ENCODE measurements around the gene ZCCHC14. TPM values are rescaled to one million over a fixed set of nuclear protein-coding genes. Genes with fewer than 3 reads are reported as not detected.

ZCCHC14 gene
- total and polyA plus RNA-seq, 2 of the 13 experiments (the other 11 are each of a cell fraction or from before 2014, with no cell fraction given): 12.4 to 12.5 TPM

- ChIA-PET CTCF (ENCODE audit: low intra/inter-chr PET ratio, low total read pairs) (no interaction called here), POLR2A (interaction anchor here (1.3 to 18.0 kb wide), 2 partner anchors 9 to 17 kb away, joined by 3 to 265 read pairs; partner anchors contain the start of gene FBXO31)
- H4K20me1 ChIP-seq (ENCODE audit: insufficient read depth, low read length): peaks cover 94% of the 10 kb centered on the region
- peak overlapping the region; percentile 14 for H3K27ac ChIP-seq (ENCODE audit: extremely low read length, insufficient read depth, low read length)
- WGBS (ENCODE audit: low lambda C conversion rate): 96% methylated on average over 16 of the region's 16 CpGs
- no peak overlapping the region for H2AFZ ChIP-seq (ENCODE audit: low read length)
- peaks cover 56 to 92% of the 10 kb centered on the region in 2 experiments for H3K36me3 ChIP-seq (replicated peaks in 1 of 2; ENCODE audit: control insufficient read depth in 1 of 2, insufficient read depth in 2 of 2, low read length in 2 of 2)
- H3K4me2 ChIP-seq (ENCODE audit: low read depth, low read length): no peak overlapping the region
- H3K79me2 ChIP-seq (ENCODE audit: insufficient read depth, low read length): peaks cover 96% of the 10 kb centered on the region
- H3K9ac ChIP-seq (ENCODE audit: insufficient read depth, low read depth, low read length): no peak overlapping the region
- peaks cover 61% of the 10 kb centered on the region for H3K4me1 ChIP-seq (ENCODE audit: insufficient read depth, low read length)
- H3K27me3 ChIP-seq (ENCODE audit: control insufficient read depth in 1 of 2, insufficient read depth in 2 of 2, low read length in 2 of 2): no peaks in the 10 kb centered on the region
- BruUV-seq (replicated peaks): no TSS peak
- no peak for FAIRE-seq
- peak; percentile 1; the same call in 1 of the 3 replicates for ATAC-seq
- intact Hi-C loops (cut with micrococcal nuclease; ENCODE audit: unreplicated experiment) (no loop called here), in situ Hi-C loops (cut with HindIII; ENCODE audit: extremely low pct_ligation_motif_present, low pct_unique_long_range_greater_than_20kb) (no loop called here)
- no peak for DNase-seq (ENCODE audit: low spot score)
- H3K9me3 ChIP-seq (ENCODE audit: low read length): no peaks in the 10 kb centered on the region
- H3K4me3 ChIP-seq (replicated peaks in 1 of 3; ENCODE audit: insufficient read depth in 1 of 3, low read depth in 2 of 3, low read length in 3 of 3): no peak overlapping the region
- TF ChIP-seq POLR2G (IDR thresholded peaks at IDR 0.05; ENCODE audit: low read depth, low read length): peak; percentile 10; the same call in 1 of the 2 replicates
- peak; percentile 38; the same call in 1 of the 2 replicates for TF ChIP-seq AKAP8 (CRISPR knock-in tag; IDR thresholded peaks at IDR 0.05)
- TF ChIP-seq DNMT1 (CRISPR knock-in tag; IDR thresholded peaks at IDR 0.05): no peak
- TF ChIP-seq ZNF446 (CRISPR knock-in tag; IDR thresholded peaks at IDR 0.05): 0 out of 2 replicates have a peak, but pooled peaks have one; percentile 25
- TF ChIP-seq AGO2 (optimal IDR thresholded peaks at IDR 0.05; ENCODE audit: low read depth, low read length): peak; percentile 82
- TF ChIP-seq ISX (CRISPR knock-in tag; conservative IDR thresholded peaks at IDR 0.05): no peak
- TF ChIP-seq RAD21 (CRISPR knock-in tag; IDR thresholded peaks at IDR 0.05): peak; percentile 15; the same call in 1 of the 2 replicates
- no peak for TF ChIP-seq NFYC (CRISPR knock-in tag; IDR thresholded peaks at IDR 0.05)
- peak; percentile 96 for TF ChIP-seq RBM22 (optimal IDR thresholded peaks at IDR 0.05; ENCODE audit: low read length)
- TF ChIP-seq POLR2AphosphoS2 (IDR thresholded peaks at IDR 0.05; ENCODE audit: low read depth, low read length): peak; percentile 67; the same call in 1 of the 2 replicates
- TF ChIP-seq ZFP91 (CRISPR knock-in tag; IDR thresholded peaks at IDR 0.05; ENCODE audit: borderline replicate concordance): peak; percentile 29; the same call in 1 of the 2 replicates
- peak; percentile 21 for TF ChIP-seq RBM39 (IDR thresholded peaks at IDR 0.05; ENCODE audit: low read depth, low read length, poor library complexity, severe bottlenecking)
- TF ChIP-seq RELA (CRISPR knock-in tag; IDR thresholded peaks at IDR 0.05): no peak
- TF ChIP-seq ZKSCAN5 (CRISPR knock-in tag; IDR thresholded peaks at IDR 0.05): no peak
- peak; percentile 84; the same call in 1 of the 2 replicates for TF ChIP-seq ZBTB38 (CRISPR knock-in tag; IDR thresholded peaks at IDR 0.05)
- TF ChIP-seq, protein P1, sequence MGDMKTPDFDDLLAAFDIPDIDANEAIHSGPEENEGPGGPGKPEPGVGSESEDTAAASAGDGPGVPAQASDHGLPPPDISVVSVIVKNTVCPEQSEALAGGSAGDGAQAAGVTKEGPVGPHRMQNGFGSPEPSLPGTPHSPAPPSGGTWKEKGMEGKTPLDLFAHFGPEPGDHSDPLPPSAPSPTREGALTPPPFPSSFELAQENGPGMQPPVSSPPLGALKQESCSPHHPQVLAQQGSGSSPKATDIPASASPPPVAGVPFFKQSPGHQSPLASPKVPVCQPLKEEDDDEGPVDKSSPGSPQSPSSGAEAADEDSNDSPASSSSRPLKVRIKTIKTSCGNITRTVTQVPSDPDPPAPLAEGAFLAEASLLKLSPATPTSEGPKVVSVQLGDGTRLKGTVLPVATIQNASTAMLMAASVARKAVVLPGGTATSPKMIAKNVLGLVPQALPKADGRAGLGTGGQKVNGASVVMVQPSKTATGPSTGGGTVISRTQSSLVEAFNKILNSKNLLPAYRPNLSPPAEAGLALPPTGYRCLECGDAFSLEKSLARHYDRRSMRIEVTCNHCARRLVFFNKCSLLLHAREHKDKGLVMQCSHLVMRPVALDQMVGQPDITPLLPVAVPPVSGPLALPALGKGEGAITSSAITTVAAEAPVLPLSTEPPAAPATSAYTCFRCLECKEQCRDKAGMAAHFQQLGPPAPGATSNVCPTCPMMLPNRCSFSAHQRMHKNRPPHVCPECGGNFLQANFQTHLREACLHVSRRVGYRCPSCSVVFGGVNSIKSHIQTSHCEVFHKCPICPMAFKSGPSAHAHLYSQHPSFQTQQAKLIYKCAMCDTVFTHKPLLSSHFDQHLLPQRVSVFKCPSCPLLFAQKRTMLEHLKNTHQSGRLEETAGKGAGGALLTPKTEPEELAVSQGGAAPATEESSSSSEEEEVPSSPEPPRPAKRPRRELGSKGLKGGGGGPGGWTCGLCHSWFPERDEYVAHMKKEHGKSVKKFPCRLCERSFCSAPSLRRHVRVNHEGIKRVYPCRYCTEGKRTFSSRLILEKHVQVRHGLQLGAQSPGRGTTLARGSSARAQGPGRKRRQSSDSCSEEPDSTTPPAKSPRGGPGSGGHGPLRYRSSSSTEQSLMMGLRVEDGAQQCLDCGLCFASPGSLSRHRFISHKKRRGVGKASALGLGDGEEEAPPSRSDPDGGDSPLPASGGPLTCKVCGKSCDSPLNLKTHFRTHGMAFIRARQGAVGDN (CRISPR knock-in tag; IDR thresholded peaks at IDR 0.05): peak; percentile 34; the same call in 1 of the 2 replicates
- TF ChIP-seq PAF1 (CRISPR knock-in tag; IDR thresholded peaks at IDR 0.05): 0 out of 2 replicates have a peak, but pooled peaks have one; percentile 14
- TF ChIP-seq ZMYM4 (CRISPR knock-in tag; IDR thresholded peaks at IDR 0.05): 0 out of 2 replicates have a peak, but pooled peaks have one; percentile 31
Observed at GRCh38 chr16:87360862-87361610, 131.8 kb downstream of the ZCCHC14 start.

Data from HepG2 (cell line).